Chondrocyte (in vitro differentiated cells): ENCODE measurements around the gene TOPAZ1. TPM values are rescaled to one million over a fixed set of nuclear protein-coding genes. Genes with fewer than 3 reads are reported as not detected.
"Not testable (repeated sequence)": the region's sequence is repeated elsewhere in the genome, so short reads cannot be mapped to it uniquely, and the experiment has no call there.

ENCODE experiments used
- DNase-seq: peaks from one replicate; pipeline ENCODE4 v3.0.0; 2021; ENCODE audit warnings: mixed read lengths, low spot score
- H3K27ac Mint-ChIP-seq: one replicate; pipeline ENCODE4 v1.8.0; 2021; ENCODE audit warnings: mild to moderate bottlenecking, moderate library complexity, mixed read lengths; ENCODE audit not compliant: unreplicated experiment
- H3K27me3 Mint-ChIP-seq: 2 replicates; pipeline ENCODE4 v1.8.0; 2021; ENCODE audit warnings: low read depth, mixed read lengths
- H3K36me3 Mint-ChIP-seq: 2 replicates; pipeline ENCODE4 v1.8.0; 2021; ENCODE audit warnings: low read depth, mixed read lengths
- H3K4me1 Mint-ChIP-seq: 2 replicates; pipeline ENCODE4 v1.8.0; 2021; ENCODE audit warnings: low read depth, mild to moderate bottlenecking, mixed read lengths
- H3K4me3 Mint-ChIP-seq: one replicate; pipeline ENCODE4 v1.8.0; 2021; ENCODE audit warnings: mild to moderate bottlenecking, moderate library complexity, mixed read lengths; ENCODE audit not compliant: unreplicated experiment
- H3K9me3 Mint-ChIP-seq: 2 replicates; pipeline ENCODE4 v1.8.0; 2021; ENCODE audit warnings: low read depth, mixed read lengths
- CTCF ChIP-seq: fragments of 200-600 bp; sonication (generic); IDR thresholded peaks from 2 replicates; pipeline ENCODE4 v1.5.0; 2021; ENCODE audit warnings: antibody characterized with exemption, mild to moderate bottlenecking, moderate library complexity
- total RNA-seq: library from RNA; stranded (reverse); gene quantifications from 3 replicates; pipeline ENCODE4 v1.2.1, GENCODE V29; 2021

The TOPAZ1 gene
- total RNA-seq, 1 donor from 2014 or later, result not detected

- TF ChIP-seq CTCF, result peak; percentile 8
- DNase-seq, result no peak
- H3K27ac Mint-ChIP-seq, result peak overlapping the region; percentile 98
- peaks cover 1% of the 10 kb centered on the region for H3K36me3 Mint-ChIP-seq
- peaks cover 10% of the 10 kb centered on the region for H3K27me3 Mint-ChIP-seq
- H3K9me3 Mint-ChIP-seq, result no peaks in the 10 kb centered on the region
- peaks cover 43% of the 10 kb centered on the region for H3K4me1 Mint-ChIP-seq
- peak overlapping the region; percentile 99 for H3K4me3 Mint-ChIP-seq
These were observed 97.1 kb downstream of the TOPAZ1 start for GRCh38 chr3:44338828-44339127.

- no peak for DNase-seq
- peaks cover 43% of the 10 kb centered on the region for H3K4me1 Mint-ChIP-seq
- no peak for TF ChIP-seq CTCF
- H3K27me3 Mint-ChIP-seq, result peaks cover 5% of the 10 kb centered on the region
- H3K36me3 Mint-ChIP-seq, result peaks cover 1% of the 10 kb centered on the region
- peak overlapping the region; percentile 99 for H3K4me3 Mint-ChIP-seq
- peak overlapping the region; percentile 98 for H3K27ac Mint-ChIP-seq
- H3K9me3 Mint-ChIP-seq, result no peaks in the 10 kb centered on the region
These were observed 97.7 kb downstream of the TOPAZ1 start for GRCh38 chr3:44339181-44340057.

GRCh38 chr3:44340058-44340395, 98.3 kb downstream of the TOPAZ1 start:
- peaks cover 1% of the 10 kb centered on the region for H3K36me3 Mint-ChIP-seq

GRCh38 chr3:44342176-44342790, 100.6 kb downstream of the TOPAZ1 start:
- Mint-ChIP-seq H3K27ac (peak overlapping the region; percentile 83), H3K4me1 (peaks cover 40% of the 10 kb centered on the region), H3K36me3 (peaks cover 1% of the 10 kb centered on the region), H3K27me3 (no peaks in the 10 kb centered on the region), H3K9me3 (no peaks in the 10 kb centered on the region), H3K4me3 (no peak overlapping the region)
- no peak for TF ChIP-seq CTCF
- DNase-seq, result no peak

More at GRCh38 chr3:44340058-44340395, 98.3 kb downstream of the TOPAZ1 start:
- Mint-ChIP-seq H3K27ac (peak overlapping the region; percentile 98), H3K4me1 (peaks cover 43% of the 10 kb centered on the region), H3K9me3 (no peaks in the 10 kb centered on the region), H3K4me3 (peak overlapping the region; percentile 99), H3K27me3 (no peaks in the 10 kb centered on the region)
- no peak for TF ChIP-seq CTCF
- DNase-seq, result no peak

- no peak for DNase-seq
- no peak overlapping the region for H3K27ac Mint-ChIP-seq
- no peak overlapping the region for H3K4me3 Mint-ChIP-seq
- H3K4me1 Mint-ChIP-seq, result peaks cover 35% of the 10 kb centered on the region
- peaks cover 1% of the 10 kb centered on the region for H3K36me3 Mint-ChIP-seq
- no peaks in the 10 kb centered on the region for H3K9me3 Mint-ChIP-seq
- TF ChIP-seq CTCF, result no peak
- H3K27me3 Mint-ChIP-seq, result no peaks in the 10 kb centered on the region
These were observed 101.7 kb downstream of the TOPAZ1 start for GRCh38 chr3:44343421-44343820.

GRCh38 chr3:44346590-44346989, 104.9 kb downstream of the TOPAZ1 start:
- H3K9me3 Mint-ChIP-seq, H3K27me3 Mint-ChIP-seq, DNase-seq, H3K36me3 Mint-ChIP-seq, H3K27ac Mint-ChIP-seq, H3K4me3 Mint-ChIP-seq: not testable (repeated sequence)
- H3K4me1 Mint-ChIP-seq, result peaks cover 22% of the 10 kb centered on the region
